SU-DHL-6 (cell line): ENCODE measurements around the gene CLNK.

Experiments used
- H2AFZ ChIP-seq: fragments of 200-600 bp; sonication (generic); 2 replicates; pipeline ENCODE4 v1.6.1; 2014; ENCODE audit warnings: low read depth, mild to moderate bottlenecking, moderate library complexity, mixed read lengths, antibody characterized with exemption, low read length; ENCODE audit not compliant: severe bottlenecking
- H3F3A ChIP-seq: fragments of 200-600 bp; shearing (Covaris generic); 2 replicates; pipeline ENCODE4 v1.6.0; 2016; ENCODE audit warnings: antibody characterized with exemption, mild to moderate bottlenecking; ENCODE audit not compliant: insufficient read depth
- H3K27ac ChIP-seq: fragments of 200-600 bp; sonication (generic); 2 replicates; pipeline ENCODE4 v1.5.1; 2016; ENCODE audit warnings: low read depth, mild to moderate bottlenecking, low read length, moderate library complexity, mixed read lengths
- H3K27me3 ChIP-seq: fragments of 200-600 bp; sonication (generic), shearing (Covaris generic); 2 replicates; pipeline ENCODE4 v1.6.0; 2014; ENCODE audit warnings: mild to moderate bottlenecking, low read length
- H3K36me3 ChIP-seq: fragments of 200-600 bp; sonication (generic); 2 replicates; pipeline ENCODE4 v1.6.1; 2014; ENCODE audit warnings: mild to moderate bottlenecking, low read length, mixed read lengths
- H3K4me2 ChIP-seq: fragments of 300-600, 200-600 bp; shearing (Covaris generic), sonication (generic); 2 replicates; pipeline ENCODE4 v1.6.0; 2014; ENCODE audit warnings: low read length, low read depth, mild to moderate bottlenecking; ENCODE audit not compliant: poor library complexity, severe bottlenecking
- H3K4me3 ChIP-seq: fragments of 200-600 bp; sonication (generic); 2 replicates; pipeline ENCODE4 v1.5.1; 2014; ENCODE audit warnings: antibody characterized with exemption, low read length, mild to moderate bottlenecking, mixed read lengths; ENCODE audit not compliant: insufficient read depth, poor library complexity, severe bottlenecking
- H3K79me2 ChIP-seq: fragments of 200-600 bp; sonication (generic); 2 replicates; pipeline ENCODE4 v1.6.1; 2014; ENCODE audit warnings: mild to moderate bottlenecking, low read length, moderate library complexity; ENCODE audit not compliant: insufficient read depth
- H3K9ac ChIP-seq: fragments of 200-600 bp; sonication (generic); 2 replicates; pipeline ENCODE4 v1.7.0; 2014; ENCODE audit warnings: mild to moderate bottlenecking, low read length
- H3K9me2 ChIP-seq: fragments of 200-600 bp; sonication (generic); replicated peaks from 2 replicates; pipeline ENCODE4 v1.6.1; 2014; ENCODE audit warnings: low read length; ENCODE audit not compliant: insufficient read depth
- H3K9me3 ChIP-seq: fragments of 200-600 bp; sonication (generic); 2 replicates; pipeline ENCODE4 v1.6.1; 2014; ENCODE audit warnings: low read length, mixed read lengths; ENCODE audit not compliant: insufficient read depth
- H4K20me1 ChIP-seq: fragments of 200-600 bp; sonication (generic); 2 replicates; pipeline ENCODE4 v1.6.1; 2014; ENCODE audit warnings: low read depth, mild to moderate bottlenecking, antibody characterized with exemption, low read length, moderate library complexity, mixed read lengths
- EZH2phosphoT487 ChIP-seq: fragments of 200-600 bp; sonication (generic), shearing (Covaris generic); conservative IDR thresholded peaks from 2 replicates; pipeline ENCODE4 v1.6.1; 2018; ENCODE audit warnings: mild to moderate bottlenecking, antibody characterized with exemption, low read length, moderate library complexity, mixed read lengths
- TF ChIP-seq, protein P1 (sequence below): fragments of 200-600 bp; sonication (generic); IDR thresholded peaks from one replicate; pipeline ENCODE4 v1.5.1; 2017; ENCODE audit warnings: antibody characterized with exemption, mild to moderate bottlenecking, low read length, moderate library complexity; ENCODE audit not compliant: insufficient read depth, poor library complexity, severe bottlenecking

CLNK gene

GRCh38 chr4:10480616-10481015 lies 204.0 kb downstream of the CLNK start:
- H3K27me3 ChIP-seq, result no peaks in the 10 kb centered on the region
- H3K9me2 ChIP-seq, result no peaks in the 10 kb centered on the region
- no peak overlapping the region for H3K27ac ChIP-seq
- no peaks in the 10 kb centered on the region for H3K9me3 ChIP-seq
- no peaks in the 10 kb centered on the region for H3F3A ChIP-seq
- H3K79me2 ChIP-seq, result no peaks in the 10 kb centered on the region
- no peak overlapping the region for H3K9ac ChIP-seq
- no peaks in the 10 kb centered on the region for H3K36me3 ChIP-seq
- no peak for TF ChIP-seq EZH2phosphoT487
- TF ChIP-seq, protein P1, sequence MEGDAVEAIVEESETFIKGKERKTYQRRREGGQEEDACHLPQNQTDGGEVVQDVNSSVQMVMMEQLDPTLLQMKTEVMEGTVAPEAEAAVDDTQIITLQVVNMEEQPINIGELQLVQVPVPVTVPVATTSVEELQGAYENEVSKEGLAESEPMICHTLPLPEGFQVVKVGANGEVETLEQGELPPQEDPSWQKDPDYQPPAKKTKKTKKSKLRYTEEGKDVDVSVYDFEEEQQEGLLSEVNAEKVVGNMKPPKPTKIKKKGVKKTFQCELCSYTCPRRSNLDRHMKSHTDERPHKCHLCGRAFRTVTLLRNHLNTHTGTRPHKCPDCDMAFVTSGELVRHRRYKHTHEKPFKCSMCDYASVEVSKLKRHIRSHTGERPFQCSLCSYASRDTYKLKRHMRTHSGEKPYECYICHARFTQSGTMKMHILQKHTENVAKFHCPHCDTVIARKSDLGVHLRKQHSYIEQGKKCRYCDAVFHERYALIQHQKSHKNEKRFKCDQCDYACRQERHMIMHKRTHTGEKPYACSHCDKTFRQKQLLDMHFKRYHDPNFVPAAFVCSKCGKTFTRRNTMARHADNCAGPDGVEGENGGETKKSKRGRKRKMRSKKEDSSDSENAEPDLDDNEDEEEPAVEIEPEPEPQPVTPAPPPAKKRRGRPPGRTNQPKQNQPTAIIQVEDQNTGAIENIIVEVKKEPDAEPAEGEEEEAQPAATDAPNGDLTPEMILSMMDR, result no peak
- H3K4me3 ChIP-seq, result no peak overlapping the region
- H4K20me1 ChIP-seq, result no peaks in the 10 kb centered on the region
- no peak overlapping the region for H2AFZ ChIP-seq
- no peak overlapping the region for H3K4me2 ChIP-seq

DNA sequence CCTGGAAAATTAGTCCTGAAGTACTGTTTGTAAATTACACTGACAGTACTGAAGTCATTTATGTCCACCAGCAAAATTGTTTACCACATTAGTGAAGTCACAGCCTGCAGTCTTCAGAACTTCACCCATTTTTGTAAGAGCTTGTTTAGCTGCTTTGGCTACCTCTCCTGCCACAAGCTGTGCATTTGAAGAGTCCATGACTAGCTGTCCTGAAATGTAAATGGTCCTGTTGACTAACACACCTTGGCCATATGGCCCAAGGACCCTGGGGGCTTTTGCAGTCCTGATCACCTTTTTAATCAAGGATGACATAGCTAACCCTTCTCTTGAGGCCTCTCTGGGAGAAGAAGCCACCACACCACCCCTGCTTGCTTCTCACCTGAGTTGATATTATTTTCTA lies 205.9 kb downstream of the CLNK start:
- Histone ChIP-seq H3K9me3 (no peaks in the 10 kb centered on the region), H3K4me2 (no peak overlapping the region), H3K27me3 (no peaks in the 10 kb centered on the region), H3K4me3 (no peak overlapping the region), H3K27ac (no peak overlapping the region), H4K20me1 (no peaks in the 10 kb centered on the region), H3K9me2 (no peaks in the 10 kb centered on the region), H3K79me2 (no peaks in the 10 kb centered on the region), H2AFZ (no peak overlapping the region), H3F3A (no peaks in the 10 kb centered on the region), H3K9ac (no peak overlapping the region), H3K36me3 (no peaks in the 10 kb centered on the region)
- TF ChIP-seq EZH2phosphoT487, result no peak
- TF ChIP-seq, protein P1, result no peak

- Histone ChIP-seq H3F3A (no peaks in the 10 kb centered on the region), H3K36me3 (no peaks in the 10 kb centered on the region), H3K4me3 (no peak overlapping the region), H4K20me1 (no peaks in the 10 kb centered on the region), H3K27me3 (no peaks in the 10 kb centered on the region), H3K9me3 (no peaks in the 10 kb centered on the region), H3K79me2 (no peaks in the 10 kb centered on the region), H2AFZ (no peak overlapping the region), H3K4me2 (no peak overlapping the region), H3K27ac (no peak overlapping the region), H3K9ac (no peak overlapping the region), H3K9me2 (no peaks in the 10 kb centered on the region)
- TF ChIP-seq EZH2phosphoT487, result no peak
- TF ChIP-seq, protein P1, result no peak
Observed at GRCh38 chr4:10470505-10470904, 214.1 kb downstream of the CLNK start.
